Panc1 (cell line): Measurements from ENCODE around the gene WDR49.

Source experiments
- POLR2AphosphoS5 ChIP-seq: IDR thresholded peaks from 2 replicates; pipeline ENCODE4 v1.6.1; 2012; ENCODE audit warnings: mild to moderate bottlenecking, low read depth, low read length, moderate library complexity
- SIN3A ChIP-seq: IDR thresholded peaks from 2 replicates; pipeline ENCODE4 v1.6.1; 2012; ENCODE audit warnings: low read depth, mild to moderate bottlenecking, low read length, moderate library complexity, borderline replicate concordance; ENCODE audit not compliant: insufficient read depth
- TF ChIP-seq, protein P1 (sequence below): fragments of 450-650 bp; IDR thresholded peaks from 2 replicates; pipeline ENCODE4 v1.5.1; 2017; ENCODE audit warnings: mild to moderate bottlenecking

DNA sequence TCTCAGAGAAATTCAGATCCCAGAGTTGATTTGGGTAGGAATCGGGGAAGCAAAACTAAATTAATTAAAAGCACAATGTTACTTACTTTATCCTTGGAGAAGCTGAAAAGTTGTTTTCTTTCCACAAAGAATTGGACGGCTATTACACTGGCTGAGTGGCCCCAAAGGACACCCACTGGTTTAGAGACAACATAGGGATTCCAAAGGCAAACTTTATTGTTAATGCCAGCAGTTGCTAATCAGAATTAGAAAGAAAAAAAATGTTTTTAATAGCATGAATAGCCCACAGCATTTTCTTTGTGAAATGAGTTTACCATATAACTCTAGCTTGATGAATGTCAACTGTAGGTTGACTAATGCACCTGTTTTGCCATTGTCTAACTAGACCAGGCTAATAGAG lies 51.7 kb downstream of the WDR49 start:
- TF ChIP-seq, protein P1, sequence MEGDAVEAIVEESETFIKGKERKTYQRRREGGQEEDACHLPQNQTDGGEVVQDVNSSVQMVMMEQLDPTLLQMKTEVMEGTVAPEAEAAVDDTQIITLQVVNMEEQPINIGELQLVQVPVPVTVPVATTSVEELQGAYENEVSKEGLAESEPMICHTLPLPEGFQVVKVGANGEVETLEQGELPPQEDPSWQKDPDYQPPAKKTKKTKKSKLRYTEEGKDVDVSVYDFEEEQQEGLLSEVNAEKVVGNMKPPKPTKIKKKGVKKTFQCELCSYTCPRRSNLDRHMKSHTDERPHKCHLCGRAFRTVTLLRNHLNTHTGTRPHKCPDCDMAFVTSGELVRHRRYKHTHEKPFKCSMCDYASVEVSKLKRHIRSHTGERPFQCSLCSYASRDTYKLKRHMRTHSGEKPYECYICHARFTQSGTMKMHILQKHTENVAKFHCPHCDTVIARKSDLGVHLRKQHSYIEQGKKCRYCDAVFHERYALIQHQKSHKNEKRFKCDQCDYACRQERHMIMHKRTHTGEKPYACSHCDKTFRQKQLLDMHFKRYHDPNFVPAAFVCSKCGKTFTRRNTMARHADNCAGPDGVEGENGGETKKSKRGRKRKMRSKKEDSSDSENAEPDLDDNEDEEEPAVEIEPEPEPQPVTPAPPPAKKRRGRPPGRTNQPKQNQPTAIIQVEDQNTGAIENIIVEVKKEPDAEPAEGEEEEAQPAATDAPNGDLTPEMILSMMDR = no peak
- TF ChIP-seq SIN3A (no peak), POLR2AphosphoS5 (no peak)
